Upper lobe of right lung (tissue), 1 donor: ENCODE measurements around the gene CDC42EP4. TPM values are rescaled to one million over a fixed set of nuclear protein-coding genes. Genes with fewer than 3 reads are reported as not detected.

ENCODE experiments used
- ATAC-seq: fragments of 200-7000 bp; cut with Tn5 transposase; one replicate; pipeline ENCODE4 v1.9.1; 2020; ENCODE audit warnings: mild to moderate bottlenecking, moderate library complexity
- DNase-seq: peaks from one replicate; pipeline ENCODE4 v3.0.0-alpha.2; 2020
- H3K27ac ChIP-seq: fragments of 200-600 bp; one replicate; pipeline ENCODE4 v1.8.0; 2022
- H3K27me3 ChIP-seq: fragments of 200-600 bp; one replicate; pipeline ENCODE4 v1.8.0; 2022; ENCODE audit warnings: mild to moderate bottlenecking
- H3K36me3 ChIP-seq: fragments of 200-600 bp; one replicate; pipeline ENCODE4 v1.8.0; 2022
- H3K4me1 ChIP-seq: fragments of 200-600 bp; one replicate; pipeline ENCODE4 v1.8.0; 2022
- H3K4me3 ChIP-seq: fragments of 200-600 bp; one replicate; pipeline ENCODE4 v1.8.0; 2022; ENCODE audit warnings: mild to moderate bottlenecking
- H3K9me3 ChIP-seq: fragments of 200-600 bp; one replicate; pipeline ENCODE4 v1.8.0; 2022
- CTCF ChIP-seq: fragments of 200-600 bp; IDR thresholded peaks from one replicate; pipeline ENCODE4 v1.8.0; 2022; ENCODE audit warnings: antibody characterized with exemption
- intact Hi-C: fragments of 100-400 bp; cut with DNase I; formaldehyde crosslinking; loops from one replicate; pipeline ENCODE4 v1.11.0; 2022
- total RNA-seq: library from RNA; stranded (reverse); fragmentation: NEBNext Ultra II Directional; extraction: Animal tissue kit (Norgen Biotek cat#: 25700); gene quantifications from one replicate; pipeline ENCODE4 v1.2.1, GENCODE V29; 2021
- donor health status: DM: no; HTN: yes; CAD: no; lungs with severe emphysema.

CDC42EP4 gene
- total RNA-seq, 1 donor from 2014 or later: 59.0 TPM

DNA sequence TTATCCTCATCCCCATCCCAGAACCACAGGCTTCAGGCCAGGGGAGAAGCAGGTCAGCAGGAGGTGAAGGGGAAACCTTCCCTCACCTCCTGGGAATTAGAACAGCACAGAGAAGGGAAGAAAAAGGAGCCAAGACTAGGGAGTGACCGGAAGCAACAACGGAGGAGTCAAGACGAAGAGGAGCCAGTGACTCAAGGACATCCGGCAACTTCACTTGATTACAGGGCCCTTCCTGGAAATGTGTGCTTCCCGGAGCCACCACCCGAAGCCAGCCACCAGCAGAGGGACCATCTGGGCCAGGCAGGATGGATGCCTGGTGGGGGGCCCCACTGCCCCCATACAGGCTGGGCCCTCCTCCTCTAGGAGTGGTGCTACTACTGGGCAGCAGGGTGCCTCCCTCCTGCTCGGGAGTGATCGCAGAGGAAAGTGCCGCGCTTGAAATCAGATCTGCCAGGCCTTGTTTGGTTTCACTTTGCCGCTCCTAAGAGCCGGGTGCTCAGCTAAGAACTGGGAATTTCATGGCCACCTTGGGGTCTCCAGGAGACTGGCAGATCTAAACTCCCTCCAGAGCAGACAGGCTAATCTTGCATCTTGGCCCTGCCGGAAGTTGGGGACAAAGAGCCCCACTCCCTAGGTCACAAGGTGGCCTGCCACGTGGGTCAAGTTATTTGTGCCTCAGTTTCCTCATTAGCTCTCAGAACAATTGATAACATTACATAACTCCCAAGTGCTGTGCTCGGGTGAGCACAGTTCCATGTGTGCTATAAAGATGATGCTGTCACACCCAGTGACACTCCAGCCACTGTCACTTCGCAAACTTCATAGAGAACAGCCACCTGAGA, 6.6 kb downstream of the CDC42EP4 start:
- Histone ChIP-seq H3K9me3 (no peaks in the 10 kb centered on the region), H3K4me1 (peaks cover 72% of the 10 kb centered on the region), H3K27ac (peak overlapping the region; percentile 86), H3K4me3 (peak overlapping the region; percentile 39), H3K27me3 (no peaks in the 10 kb centered on the region), H3K36me3 (no peaks in the 10 kb centered on the region)
- intact Hi-C loops: no loop called here
- ATAC-seq: peak; percentile 73
- peak; percentile 40 for TF ChIP-seq CTCF
- peak; percentile 83 for DNase-seq

DNA sequence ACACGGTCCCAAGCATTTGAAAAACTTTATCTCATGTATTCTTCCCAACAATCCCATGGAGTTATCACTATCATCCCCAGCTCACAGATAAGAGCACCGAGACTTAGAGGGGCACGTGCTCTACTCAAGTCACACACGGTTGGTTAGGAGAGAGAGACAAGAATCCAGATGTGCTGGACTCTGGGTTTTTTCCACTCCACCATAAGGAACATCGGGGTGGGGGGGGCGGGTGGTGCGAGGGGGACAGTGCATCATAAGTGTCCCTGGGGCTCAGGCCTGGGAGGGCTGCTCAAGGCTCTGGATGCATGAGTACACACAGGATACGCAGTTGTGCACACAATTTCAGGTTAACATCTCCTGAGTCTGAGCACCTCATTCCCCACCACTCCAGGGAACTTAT, 7.4 kb downstream of the CDC42EP4 start:
- H3K27me3 ChIP-seq: no peaks in the 10 kb centered on the region
- ATAC-seq (no peak), DNase-seq (no peak)
- H3K9me3 ChIP-seq: no peaks in the 10 kb centered on the region
- H3K4me3 ChIP-seq: peak overlapping the region; percentile 39
- H3K4me1 ChIP-seq: peaks cover 77% of the 10 kb centered on the region
- intact Hi-C loops: no loop called here
- peak overlapping the region; percentile 86 for H3K27ac ChIP-seq
- TF ChIP-seq CTCF: no peak
- no peaks in the 10 kb centered on the region for H3K36me3 ChIP-seq

GRCh38 chr17:73302189-73302588, 9.6 kb downstream of the CDC42EP4 start:
- Histone ChIP-seq H3K27ac (no peak overlapping the region), H3K4me1 (peaks cover 70% of the 10 kb centered on the region), H3K9me3 (no peaks in the 10 kb centered on the region), H3K27me3 (no peaks in the 10 kb centered on the region), H3K4me3 (no peak overlapping the region), H3K36me3 (no peaks in the 10 kb centered on the region)
- TF ChIP-seq CTCF: no peak
- no peak for DNase-seq
- no peak for ATAC-seq
- intact Hi-C loops: no loop called here

- Histone ChIP-seq H3K4me3 (no peak overlapping the region), H3K36me3 (no peaks in the 10 kb centered on the region), H3K4me1 (peaks cover 65% of the 10 kb centered on the region), H3K27ac (no peak overlapping the region), H3K27me3 (no peaks in the 10 kb centered on the region), H3K9me3 (no peaks in the 10 kb centered on the region)
- intact Hi-C loops: no loop called here
- no peak for ATAC-seq
- TF ChIP-seq CTCF: no peak
- no peak for DNase-seq
These were observed 10.4 kb downstream of the CDC42EP4 start for GRCh38 chr17:73301369-73301768.

- Histone ChIP-seq H3K27me3 (no peaks in the 10 kb centered on the region), H3K36me3 (no peaks in the 10 kb centered on the region), H3K27ac (no peak overlapping the region), H3K9me3 (no peaks in the 10 kb centered on the region), H3K4me1 (peaks cover 55% of the 10 kb centered on the region), H3K4me3 (no peak overlapping the region)
- ATAC-seq (peak; percentile 2), DNase-seq (no peak)
- TF ChIP-seq CTCF: no peak
- intact Hi-C loops: no loop called here
These were observed 11.4 kb downstream of the CDC42EP4 start for GRCh38 chr17:73300392-73300791.
